DMS153 treated with DMSO at 0.1 percent for 48 hours (cell line): ENCODE results near the gene TNFSF12.

Experiments
- DNase-seq: peaks from one replicate; lab custom pipeline; 2025; ENCODE audit not compliant: unreplicated experiment; lab: John Stamatoyannopoulos, UW

The TNFSF12 gene

GRCh38 chr17:7548585-7549400, at the start of gene TNFSF12:
TNFSF12 (plus strand) TSS chr17:7549058; CDS start chr17:7549154, 96 bp downstream.
- no peak for DNase-seq

- no peak for DNase-seq
These were observed 49.7 kb upstream of the TNFSF12 start for GRCh38 chr17:7499161-7499560.

GRCh38 chr17:7501729-7502128, 47.1 kb upstream of the TNFSF12 start:
- no peak for DNase-seq

GRCh38 chr17:7502171-7502847, 46.5 kb upstream of the TNFSF12 start:
- DNase-seq = no peak

- no peak for DNase-seq
These were observed 45.9 kb upstream of the TNFSF12 start for GRCh38 chr17:7502987-7503386.

GRCh38 chr17:7503521-7503920, 45.3 kb upstream of the TNFSF12 start:
- no peak for DNase-seq

GRCh38 chr17:7508145-7508544, 40.7 kb upstream of the TNFSF12 start:
- no peak for DNase-seq

GRCh38 chr17:7508846-7509245, 40.0 kb upstream of the TNFSF12 start:
- DNase-seq = no peak

GRCh38 chr17:7509937-7510336, 38.9 kb upstream of the TNFSF12 start:
- no peak for DNase-seq

GRCh38 chr17:7511108-7511507, 37.8 kb upstream of the TNFSF12 start:
- DNase-seq = no peak

- DNase-seq = no peak
These were observed 36.8 kb upstream of the TNFSF12 start for GRCh38 chr17:7512105-7512504.

GRCh38 chr17:7512824-7513540, 35.9 kb upstream of the TNFSF12 start:
- DNase-seq = no peak

- no peak for DNase-seq
These were observed 34.9 kb upstream of the TNFSF12 start for GRCh38 chr17:7513850-7514419.

- DNase-seq = no peak
These were observed 32.8 kb upstream of the TNFSF12 start for GRCh38 chr17:7515911-7516610.

- no peak for DNase-seq
These were observed 25.8 kb upstream of the TNFSF12 start for GRCh38 chr17:7523033-7523432.

- DNase-seq = no peak
These were observed 20.0 kb upstream of the TNFSF12 start for GRCh38 chr17:7528842-7529241.

GRCh38 chr17:7530023-7530900, 18.6 kb upstream of the TNFSF12 start:
- DNase-seq = no peak

GRCh38 chr17:7538050-7538449, 10.8 kb upstream of the TNFSF12 start:
- DNase-seq = no peak

GRCh38 chr17:7538891-7539545, 9.8 kb upstream of the TNFSF12 start:
- DNase-seq = no peak
